ENCODE data around the gene TTC9. TPM values are rescaled to one million over a fixed set of nuclear protein-coding genes. Genes with fewer than 3 reads are reported as not detected.

The TTC9 gene
- total and polyA plus RNA-seq, 7 donors = 0.16 to 3.6 (median 0.66) TPM; not detected in 1

GRCh38 chr14:70624972-70625371 lies 16.7 kb upstream of the TTC9 start:
- WGBS, 2 donors = 84 to 87% methylated on average over 1 of the region's 1 CpG
- no peak overlapping the region for H3K4me3 ChIP-seq
- intact Hi-C loops (cut with DNase I) = no loop called here
- no peaks in the 10 kb centered on the region for H3K36me3 ChIP-seq
- H3K9me3 ChIP-seq = peaks cover 0 to 14% (median 0%) of the 10 kb centered on the region in 4 donors
- H3K27me3 ChIP-seq = no peaks in the 10 kb centered on the region
- DNase-seq = no peak
- H3K4me1 ChIP-seq = no peaks in the 10 kb centered on the region
- no peak overlapping the region for H3K27ac ChIP-seq
- no peak for TF ChIP-seq CTCF (IDR thresholded peaks at IDR 0.05)
- TF ChIP-seq POLR2A (IDR thresholded peaks at IDR 0.05) = no peak
- no peak for TF ChIP-seq POLR2AphosphoS5 (IDR thresholded peaks at IDR 0.05)
- no peak for TF ChIP-seq EP300 (IDR thresholded peaks at IDR 0.05)

GRCh38 chr14:70631948-70632347 lies 9.8 kb upstream of the TTC9 start:
- 72 to 78% methylated on average over 3 of the region's 3 CpGs for WGBS, 2 donors
- intact Hi-C loops (cut with DNase I) = no loop called here
- H3K4me1 ChIP-seq = no peaks in the 10 kb centered on the region
- H3K36me3 ChIP-seq = no peaks in the 10 kb centered on the region
- no peak overlapping the region for H3K27ac ChIP-seq
- no peaks in the 10 kb centered on the region for H3K27me3 ChIP-seq
- TF ChIP-seq POLR2AphosphoS5 (IDR thresholded peaks at IDR 0.05) (no peak), POLR2A (IDR thresholded peaks at IDR 0.05) (no peak), CTCF (IDR thresholded peaks at IDR 0.05) (no peak), EP300 (IDR thresholded peaks at IDR 0.05) (no peak)
- peaks cover 0 to 5% (median 0%) of the 10 kb centered on the region in 4 donors for H3K9me3 ChIP-seq
- no peak for DNase-seq
- no peak overlapping the region for H3K4me3 ChIP-seq

- Histone ChIP-seq H3K4me1 (peaks cover 0 to 4% (median 2%) of the 10 kb centered on the region in 4 donors), H3K4me3 (no peak overlapping the region), H3K36me3 (no peaks in the 10 kb centered on the region), H3K27ac (no peak overlapping the region), H3K9me3 (no peaks in the 10 kb centered on the region), H3K27me3 (peaks cover 0 to 19% (median 5%) of the 10 kb centered on the region in 3 donors)
- no peak for DNase-seq
- 96 to 97% methylated on average over 6 of the region's 6 CpGs for WGBS, 2 donors
- TF ChIP-seq CTCF (IDR thresholded peaks at IDR 0.05) (no peak), POLR2AphosphoS5 (IDR thresholded peaks at IDR 0.05) (no peak), POLR2A (IDR thresholded peaks at IDR 0.05) (no peak), EP300 (IDR thresholded peaks at IDR 0.05) (no peak)
- intact Hi-C loops (cut with DNase I) = no loop called here
These were observed 5.6 kb upstream of the TTC9 start for GRCh38 chr14:70635971-70636595.

- peaks cover 0 to 36% (median 15%) of the 10 kb centered on the region in 3 donors for H3K27me3 ChIP-seq
- no peak overlapping the region for H3K4me3 ChIP-seq
- H3K36me3 ChIP-seq = no peaks in the 10 kb centered on the region
- DNase-seq = no peak
- H3K27ac ChIP-seq = no peak overlapping the region
- TF ChIP-seq CTCF (IDR thresholded peaks at IDR 0.05) (no peak), POLR2AphosphoS5 (IDR thresholded peaks at IDR 0.05) (no peak), POLR2A (IDR thresholded peaks at IDR 0.05) (no peak), EP300 (IDR thresholded peaks at IDR 0.05) (no peak)
- H3K4me1 ChIP-seq = peaks cover 0 to 18% (median 12%) of the 10 kb centered on the region in 4 donors
- intact Hi-C loops (cut with DNase I) = no loop called here
- H3K9me3 ChIP-seq = no peaks in the 10 kb centered on the region
- WGBS, 2 donors = 65 to 81% methylated on average over 2 of the region's 2 CpGs
These were observed 3.3 kb upstream of the TTC9 start for GRCh38 chr14:70638416-70638815.
